HepG2 (cell line): Measurements from ENCODE around the gene SMURF2. TPM values are rescaled to one million over a fixed set of nuclear protein-coding genes. Genes with fewer than 3 reads are reported as not detected.
"Not testable (repeated sequence)": the region's sequence is repeated elsewhere in the genome, so short reads cannot be mapped to it uniquely, and the experiment has no call there.

Experiments used
- ATAC-seq: fragments of 200-7000 bp; cut with Tn5 transposase; 3 replicates; pipeline ENCODE4 v1.9.1; 2020; ENCODE audit warnings: mild to moderate bottlenecking, moderate library complexity
- BruUV-seq: library from RNA; stranded (reverse); fragments of 400-500 nt; replicated peaks from 2 replicates; lab custom pipeline; 2021; lab: Mats Ljungman, UMichigan
- CTCF ChIA-PET: fragments of 300-600 bp; formaldehyde crosslinking; extraction: SDS; loops from one replicate; lab custom pipeline; 2021; ENCODE audit warnings: low total read pairs, inconsistent platforms, low intra/inter-chr PET ratio; lab: Yijun Ruan, JAX
- POLR2A ChIA-PET: fragments of 350-600 bp; sonication (Branson Sonifier 250); formaldehyde crosslinking; loops from one replicate; lab custom pipeline; 2020; ENCODE audit warnings: antibody characterized with exemption, inconsistent platforms; lab: Yijun Ruan, JAX
- DNase-seq: peaks from one replicate; pipeline ENCODE4 v3.0.0-alpha.2; 2015; ENCODE audit warnings: low spot score
- FAIRE-seq: peaks from 3 replicates; lab custom pipeline; 2011; peaks lifted over from hg19 to GRCh38; lab: Jason Lieb, UNC
- H2AFZ ChIP-seq: one replicate; pipeline ENCODE4 v1.6.1; 2011; ENCODE audit warnings: low read length, inconsistent platforms
- H3K27ac ChIP-seq: fragments of 300-600 bp; 3 replicates; pipeline ENCODE4 v1.8.0; 2011; ENCODE audit warnings: mixed run types, mild to moderate bottlenecking, mixed read lengths, low read length, inconsistent platforms; ENCODE audit not compliant: insufficient read depth; ENCODE audit errors: extremely low read length
- H3K27me3 ChIP-seq, 2 experiments: fragments of 200-600 bp in 1 of 2; 2 replicates in 1 of 2; 3 replicates in 1 of 2; pipeline versions ENCODE4 v1.6.0 to v1.8.0; 2011; ENCODE audit warnings: low read length in 2 of 2, mild to moderate bottlenecking in 2 of 2, moderate library complexity in 2 of 2, inconsistent platforms in 1 of 2; ENCODE audit not compliant: insufficient read depth in 2 of 2, control insufficient read depth in 1 of 2
- H3K36me3 ChIP-seq, 2 experiments: fragments of 200-600 bp in 1 of 2; replicated peaks in 1 of 2; 2 replicates in 1 of 2; 3 replicates in 1 of 2; pipeline versions ENCODE4 v1.5.1 to v1.8.0; 2011; ENCODE audit warnings: low read length in 2 of 2, inconsistent platforms in 1 of 2; ENCODE audit not compliant: insufficient read depth in 2 of 2, control insufficient read depth in 1 of 2
- H3K4me1 ChIP-seq: 2 replicates; pipeline ENCODE4 v1.5.1; 2012; ENCODE audit warnings: low read length, inconsistent platforms; ENCODE audit not compliant: insufficient read depth
- H3K4me2 ChIP-seq: 2 replicates; pipeline ENCODE4 v1.6.0; 2011; ENCODE audit warnings: low read depth, low read length, inconsistent platforms
- H3K4me3 ChIP-seq, 3 experiments: fragments of 200-600 bp in 1 of 3; sonication (generic), shearing (Covaris generic) in 1 of 3; replicated peaks in 1 of 3; 2 replicates each; pipeline ENCODE4 v1.5.1; 2011 to 2016; ENCODE audit warnings: low read length in 3 of 3, inconsistent platforms in 2 of 3, low read depth in 2 of 3, mild to moderate bottlenecking in 2 of 3, control low read depth in 1 of 3, mixed read lengths in 1 of 3; ENCODE audit not compliant: insufficient read depth in 1 of 3
- H3K79me2 ChIP-seq: one replicate; pipeline ENCODE4 v1.6.1; 2011; ENCODE audit warnings: low read length, inconsistent platforms; ENCODE audit not compliant: insufficient read depth
- H3K9ac ChIP-seq: 2 replicates; pipeline ENCODE4 v1.6.0; 2011; ENCODE audit warnings: mild to moderate bottlenecking, low read depth, low read length, inconsistent platforms; ENCODE audit not compliant: insufficient read depth
- H3K9me3 ChIP-seq: 2 replicates; pipeline ENCODE4 v1.5.1; 2012; ENCODE audit warnings: mild to moderate bottlenecking, low read length
- H4K20me1 ChIP-seq: 2 replicates; pipeline ENCODE4 v1.6.0; 2011; ENCODE audit warnings: inconsistent platforms, mild to moderate bottlenecking, low read length, moderate library complexity; ENCODE audit not compliant: insufficient read depth
- NR3C1 ChIP-seq: sonication (generic); formaldehyde crosslinking; IDR thresholded peaks from 2 replicates; pipeline ENCODE4 v1.4.0; 2020; ENCODE audit warnings: missing genetic modification reagents
- PHF21A ChIP-seq: sonication (generic); formaldehyde crosslinking; IDR thresholded peaks from 2 replicates; pipeline ENCODE4 v1.5.0; 2020; ENCODE audit warnings: mild to moderate bottlenecking, missing genetic modification reagents
- RARA ChIP-seq: IDR thresholded peaks from 2 replicates; pipeline ENCODE4 v1.6.1; 2016; ENCODE audit warnings: missing genetic modification reagents, missing compliant biosample characterization
- SRSF4 ChIP-seq: fragments of 200-400 bp; formaldehyde crosslinking; IDR thresholded peaks from one replicate; pipeline ENCODE4 v1.6.1; 2018; ENCODE audit warnings: mild to moderate bottlenecking, low read depth, low read length, moderate library complexity; ENCODE audit not compliant: poor library complexity, severe bottlenecking
- ZNF124 ChIP-seq: sonication (generic); formaldehyde crosslinking; IDR thresholded peaks from 2 replicates; pipeline ENCODE4 v1.4.0; 2020; ENCODE audit warnings: missing genetic modification reagents
- ZNF367 ChIP-seq: sonication (generic); formaldehyde crosslinking; IDR thresholded peaks from 2 replicates; pipeline ENCODE4 v1.4.0; 2020; ENCODE audit warnings: missing genetic modification reagents, borderline replicate concordance
- ZNF607 ChIP-seq: sonication (generic); formaldehyde crosslinking; IDR thresholded peaks from 2 replicates; pipeline ENCODE4 v1.5.1; 2020; ENCODE audit warnings: missing genetic modification reagents, mild to moderate bottlenecking, borderline replicate concordance
- WGBS: methylation state at CpG from one replicate; pipeline ENCODE4 v1.1.6; 2017; ENCODE audit warnings: low lambda C conversion rate; 5-methylcytosine and 5-hydroxymethylcytosine counted together
- in situ Hi-C: cut with HindIII; loops from 2 replicates; pipeline ENCODE4 v1.10.0; 2017; ENCODE audit warnings: low pct_unique_long_range_greater_than_20kb; ENCODE audit not compliant: extremely low pct_ligation_motif_present
- intact Hi-C: fragments of 100-400 bp; cut with micrococcal nuclease; formaldehyde crosslinking; loops from one replicate; pipeline ENCODE4 v1.10.0; 2022; ENCODE audit not compliant: unreplicated experiment
- polyA plus RNA-seq, 8 experiments: library from polyadenylated mRNA; depleted of rRNA in 3 of 8; stranded (reverse) in 7 of 8; unstranded in 1 of 8; fragments of >200 nt; fragmentation: Illumina TruSeq in 4 of 8; extraction: Trizol in 4 of 8; gene quantifications; 2 replicates each; pipeline versions ENCODE4 v1.2.1 to v1.2.3, GENCODE V29; 2011 to 2016; ENCODE audit warnings: low read depth in 4 of 8, missing spikeins in 1 of 8, mixed read lengths in 1 of 8; ENCODE audit not compliant: insufficient read depth in 1 of 8
- total RNA-seq, 5 experiments: library from RNA; depleted of rRNA; stranded (reverse); fragments of >200 nt; fragmentation: Illumina TruSeq; extraction: Trizol; gene quantifications; 2 replicates each; pipeline ENCODE4 v1.2.3, GENCODE V29; 2016; ENCODE audit warnings: low read depth in 1 of 5

The SMURF2 gene
- total and polyA plus RNA-seq, 2 of the 13 experiments (the other 11 are each of a cell fraction or from before 2014, with no cell fraction given), result 14.9 to 24.3 TPM

DNA sequence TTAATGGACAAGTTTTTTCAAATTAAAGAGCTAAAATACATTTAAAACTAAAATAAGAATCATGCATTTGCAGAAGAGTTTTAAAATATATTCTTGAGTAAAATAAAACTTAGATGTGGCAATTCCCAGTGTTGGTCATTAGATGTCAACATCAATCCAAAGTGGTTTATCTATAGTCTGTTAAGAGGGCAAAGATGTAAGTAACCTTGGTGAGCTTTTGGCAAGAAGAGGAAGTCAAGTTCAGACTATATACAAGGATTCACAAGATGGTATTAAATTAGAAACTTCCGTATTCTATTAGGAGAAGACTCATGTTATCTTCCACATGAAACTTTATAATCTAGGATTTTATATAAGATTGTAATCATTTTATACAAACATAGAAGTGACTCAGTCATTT lies 82.2 kb downstream of the SMURF2 start:
- no peak for ATAC-seq
- POLR2A ChIA-PET, result no interaction called here
- in situ Hi-C loops, result no loop called here

DNA sequence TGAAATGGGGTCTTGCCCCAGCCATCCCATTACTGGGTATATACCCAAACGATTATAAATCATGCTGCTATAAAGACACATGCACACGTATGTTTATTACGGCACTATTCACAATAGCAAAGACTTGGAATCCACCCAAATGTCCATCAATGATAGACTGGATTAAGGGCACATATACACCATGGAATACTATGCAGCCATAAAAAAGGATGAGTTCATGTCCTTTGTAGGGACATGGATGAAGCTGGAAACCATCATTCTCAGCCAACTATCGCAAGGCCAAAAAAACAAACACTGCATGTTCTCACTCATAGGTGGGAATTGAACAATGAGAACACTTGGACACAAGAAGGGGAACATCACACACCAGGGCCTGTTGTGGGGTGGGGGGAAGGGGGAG lies 85.1 kb downstream of the SMURF2 start:
- H3K4me1 ChIP-seq, H3K27me3 ChIP-seq, H3K27ac ChIP-seq, FAIRE-seq, H3K4me2 ChIP-seq, H2AFZ ChIP-seq, H3K79me2 ChIP-seq, in situ Hi-C loops, H4K20me1 ChIP-seq, CTCF ChIA-PET, intact Hi-C loops, BruUV-seq, H3K4me3 ChIP-seq, ATAC-seq, H3K9ac ChIP-seq, H3K9me3 ChIP-seq, POLR2A ChIA-PET, DNase-seq: not testable (repeated sequence)
- H3K36me3 ChIP-seq, result peaks cover 9 to 23% of the 10 kb centered on the region in 2 experiments; a peak in 4 of 5 replicates
- WGBS, result 98% methylated on average over 4 of the region's 4 CpGs

More for the DNA sequence above, 82.2 kb downstream of the SMURF2 start:
- Histone ChIP-seq H3K36me3 (peaks cover 12 to 33% of the 10 kb centered on the region in 2 experiments; a peak in 4 of 5 replicates), H3K27me3 (no peaks in the 10 kb centered on the region), H3K4me2 (no peak overlapping the region), H4K20me1 (no peaks in the 10 kb centered on the region), H3K4me3 (no peak overlapping the region), H3K79me2 (no peaks in the 10 kb centered on the region), H3K9me3 (no peaks in the 10 kb centered on the region), H3K9ac (no peak overlapping the region), H3K27ac (no peak overlapping the region), H3K4me1 (no peaks in the 10 kb centered on the region), H2AFZ (no peak overlapping the region)
- TF ChIP-seq RARA (CRISPR knock-in tag), result no peak
- no peak for TF ChIP-seq ZNF124 (CRISPR knock-in tag)
- TF ChIP-seq NR3C1 (CRISPR knock-in tag), result no peak
- no peak for TF ChIP-seq PHF21A (CRISPR knock-in tag)
- TF ChIP-seq SRSF4, result no peak
- TF ChIP-seq ZNF367 (CRISPR knock-in tag), result no peak
- TF ChIP-seq ZNF607 (CRISPR knock-in tag), result no peak
- CTCF ChIA-PET, result no interaction called here
- WGBS, result 100% methylated on average over 1 of the region's 1 CpG
- intact Hi-C loops, result no loop called here
- DNase-seq (no peak), FAIRE-seq (no peak)
- BruUV-seq, result no TSS peak
